AG04450 (cell line): ENCODE measurements around the gene CCNQ. TPM values are rescaled to one million over a fixed set of nuclear protein-coding genes. Genes with fewer than 3 reads are reported as not detected.

ENCODE experiments used
- CTCF ChIA-PET: fragments of 300-600, 350-600 bp; formaldehyde crosslinking; extraction: SDS; loops from one replicate; lab custom pipeline; 2022; ENCODE audit warnings: antibody characterized with exemption, inconsistent platforms; lab: Charles Lee
- POLR2A ChIA-PET: fragments of 350-600 bp; formaldehyde crosslinking; extraction: SDS; loops from one replicate; lab custom pipeline; 2021; ENCODE audit warnings: antibody characterized with exemption, inconsistent platforms; lab: Yijun Ruan, JAX
- DNase-seq: peaks from one replicate; pipeline ENCODE4 v3.0.0-alpha.2; 2011; ENCODE audit warnings: low read depth, low spot score
- H3K27ac ChIP-seq: one replicate; pipeline ENCODE4 v1.5.1; 2012; ENCODE audit warnings: low read depth, low read length, control low read depth
- H3K27me3 ChIP-seq: one replicate; pipeline ENCODE4 v1.6.0; 2012; ENCODE audit warnings: low read length; ENCODE audit not compliant: control insufficient read depth, insufficient read depth
- H3K4me3 ChIP-seq: 2 replicates; pipeline ENCODE4 v1.5.1; 2011; ENCODE audit warnings: mild to moderate bottlenecking, low read depth, low read length, control low read depth
- H3K9me3 ChIP-seq: 2 replicates; pipeline ENCODE4 v1.5.1; 2012; ENCODE audit warnings: low read length; ENCODE audit not compliant: control insufficient read depth, insufficient read depth
- polyA plus RNA-seq: library from polyadenylated mRNA; depleted of rRNA; stranded (reverse); fragments of >200 nt; gene quantifications from 2 replicates; pipeline ENCODE4 v1.2.3, GENCODE V29; 2011
- TF ChIP-seq, protein P1 (sequence below): IDR thresholded peaks from 2 replicates; pipeline ENCODE4 v1.5.1; 2011; ENCODE audit warnings: low read depth, low read length, control low read depth, inconsistent platforms

The CCNQ gene
- polyA plus RNA-seq, 1 experiment = 23.6 TPM

GRCh38 chrX:153633607-153634180 is 34.8 kb upstream of the CCNQ start:
- DNase-seq = no peak
- peaks cover 8% of the 10 kb centered on the region for H3K27me3 ChIP-seq
- no peak overlapping the region for H3K4me3 ChIP-seq
- TF ChIP-seq, protein P1, sequence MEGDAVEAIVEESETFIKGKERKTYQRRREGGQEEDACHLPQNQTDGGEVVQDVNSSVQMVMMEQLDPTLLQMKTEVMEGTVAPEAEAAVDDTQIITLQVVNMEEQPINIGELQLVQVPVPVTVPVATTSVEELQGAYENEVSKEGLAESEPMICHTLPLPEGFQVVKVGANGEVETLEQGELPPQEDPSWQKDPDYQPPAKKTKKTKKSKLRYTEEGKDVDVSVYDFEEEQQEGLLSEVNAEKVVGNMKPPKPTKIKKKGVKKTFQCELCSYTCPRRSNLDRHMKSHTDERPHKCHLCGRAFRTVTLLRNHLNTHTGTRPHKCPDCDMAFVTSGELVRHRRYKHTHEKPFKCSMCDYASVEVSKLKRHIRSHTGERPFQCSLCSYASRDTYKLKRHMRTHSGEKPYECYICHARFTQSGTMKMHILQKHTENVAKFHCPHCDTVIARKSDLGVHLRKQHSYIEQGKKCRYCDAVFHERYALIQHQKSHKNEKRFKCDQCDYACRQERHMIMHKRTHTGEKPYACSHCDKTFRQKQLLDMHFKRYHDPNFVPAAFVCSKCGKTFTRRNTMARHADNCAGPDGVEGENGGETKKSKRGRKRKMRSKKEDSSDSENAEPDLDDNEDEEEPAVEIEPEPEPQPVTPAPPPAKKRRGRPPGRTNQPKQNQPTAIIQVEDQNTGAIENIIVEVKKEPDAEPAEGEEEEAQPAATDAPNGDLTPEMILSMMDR = no peak
- H3K27ac ChIP-seq = no peak overlapping the region
- ChIA-PET POLR2A (no interaction called here), CTCF (no interaction called here)
- H3K9me3 ChIP-seq = no peaks in the 10 kb centered on the region; the same call in 1 of the 2 replicates

DNA sequence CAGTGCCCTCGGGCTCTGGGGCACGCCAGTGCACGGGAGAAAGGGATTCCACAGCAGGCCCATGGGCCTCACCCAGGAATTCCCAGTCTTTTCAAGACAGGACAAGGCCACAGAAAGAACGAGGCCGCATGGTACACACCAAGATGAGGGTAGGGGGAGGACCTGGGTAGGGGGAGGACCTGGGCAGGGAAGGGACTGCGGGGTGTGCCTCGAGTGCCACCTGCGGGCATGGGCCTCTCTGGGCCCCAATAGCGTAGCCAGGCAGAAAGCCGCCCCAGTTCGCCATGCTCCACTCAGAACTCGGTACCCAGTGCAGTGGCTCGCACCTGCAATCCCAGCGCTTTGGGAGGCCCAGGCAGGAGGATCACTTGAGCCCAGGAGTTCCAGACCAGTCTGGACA is 34.1 kb upstream of the CCNQ start:
- no peak overlapping the region for H3K4me3 ChIP-seq
- DNase-seq = no peak
- ChIA-PET POLR2A (no interaction called here), CTCF (no interaction called here)
- TF ChIP-seq, protein P1 = no peak
- H3K27me3 ChIP-seq = peaks cover 8% of the 10 kb centered on the region
- no peak overlapping the region for H3K27ac ChIP-seq
- H3K9me3 ChIP-seq = no peaks in the 10 kb centered on the region; the same call in 1 of the 2 replicates

DNA sequence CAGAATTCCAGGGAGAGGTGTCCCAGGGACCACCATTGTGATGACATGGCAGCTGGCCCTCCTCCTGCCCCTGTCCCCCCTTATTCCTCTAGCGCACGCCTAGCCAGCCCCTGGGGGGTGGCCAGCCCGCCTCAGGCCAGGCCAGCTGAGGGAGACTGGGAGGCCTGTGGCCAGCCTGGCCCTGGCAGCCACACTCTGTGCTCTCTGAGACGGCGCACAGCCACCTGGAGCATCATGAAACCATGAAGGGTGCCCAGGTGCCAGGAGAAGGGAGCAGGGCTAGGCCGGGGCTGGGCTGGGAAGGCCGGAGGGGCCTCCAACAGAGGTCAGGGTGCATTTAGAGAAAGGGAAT is 33.6 kb upstream of the CCNQ start:
- ChIA-PET CTCF (no interaction called here), POLR2A (no interaction called here)
- no peak overlapping the region for H3K4me3 ChIP-seq
- DNase-seq = no peak
- TF ChIP-seq, protein P1 = no peak
- no peak overlapping the region for H3K27ac ChIP-seq
- peaks cover 8% of the 10 kb centered on the region for H3K27me3 ChIP-seq
- no peaks in the 10 kb centered on the region; the same call in 1 of the 2 replicates for H3K9me3 ChIP-seq

- no peak for DNase-seq
- ChIA-PET CTCF (interaction anchor here (0.6 to 2.5 kb wide), 3 partner anchors 22 to 36 kb away, joined by 4 to 14 read pairs (median 5); no protein-coding TSS in a partner anchor), POLR2A (no interaction called here)
- no peak overlapping the region for H3K4me3 ChIP-seq
- no peaks in the 10 kb centered on the region; the same call in 1 of the 2 replicates for H3K9me3 ChIP-seq
- TF ChIP-seq, protein P1 = no peak
- H3K27me3 ChIP-seq = peaks cover 8% of the 10 kb centered on the region
- H3K27ac ChIP-seq = no peak overlapping the region
Observed at GRCh38 chrX:153631907-153632594, 33.1 kb upstream of the CCNQ start.

GRCh38 chrX:153631346-153631745 is 32.4 kb upstream of the CCNQ start:
- H3K27ac ChIP-seq = no peak overlapping the region
- ChIA-PET POLR2A (no interaction called here), CTCF (interaction anchor here (1.0 to 2.5 kb wide), 2 partner anchors 22 to 37 kb away, joined by 5 to 14 read pairs; no protein-coding TSS in a partner anchor)
- H3K9me3 ChIP-seq = no peaks in the 10 kb centered on the region; the same call in 1 of the 2 replicates
- no peak overlapping the region for H3K4me3 ChIP-seq
- DNase-seq = no peak
- H3K27me3 ChIP-seq = peaks cover 8% of the 10 kb centered on the region
- TF ChIP-seq, protein P1 = no peak
